BLaER1 (cell line): ENCODE measurements around the gene CHI3L1.

ENCODE experiments used
- H3K27ac ChIP-seq: shearing (Covaris generic); formaldehyde crosslinking; 2 replicates; pipeline ENCODE4 v1.8.1; 2022
- H3K27me3 ChIP-seq: shearing (Covaris generic); formaldehyde crosslinking; 2 replicates; pipeline ENCODE4 v1.8.1; 2022
- H3K36me3 ChIP-seq: shearing (Covaris generic); formaldehyde crosslinking; 2 replicates; pipeline ENCODE4 v1.8.1; 2022
- H3K4me1 ChIP-seq: shearing (Covaris generic); formaldehyde crosslinking; 2 replicates; pipeline ENCODE4 v1.8.1; 2022
- H3K4me2 ChIP-seq: shearing (Covaris generic); formaldehyde crosslinking; 2 replicates; pipeline ENCODE4 v1.8.1; 2022
- H3K4me3 ChIP-seq: shearing (Covaris generic); formaldehyde crosslinking; 2 replicates; pipeline ENCODE4 v1.8.1; 2022
- H3K9ac ChIP-seq: shearing (Covaris generic); formaldehyde crosslinking; 2 replicates; pipeline ENCODE4 v1.8.1; 2022
- H3K9me3 ChIP-seq: shearing (Covaris generic); formaldehyde crosslinking; 2 replicates; pipeline ENCODE4 v1.8.1; 2022
- H4K20me1 ChIP-seq: shearing (Covaris generic); formaldehyde crosslinking; 2 replicates; pipeline ENCODE4 v1.8.1; 2022
- Cebpa-rat ChIP-seq: shearing (Covaris generic); IDR thresholded peaks from 2 replicates; pipeline ENCODE4 v1.8.1; 2022

The CHI3L1 gene

DNA sequence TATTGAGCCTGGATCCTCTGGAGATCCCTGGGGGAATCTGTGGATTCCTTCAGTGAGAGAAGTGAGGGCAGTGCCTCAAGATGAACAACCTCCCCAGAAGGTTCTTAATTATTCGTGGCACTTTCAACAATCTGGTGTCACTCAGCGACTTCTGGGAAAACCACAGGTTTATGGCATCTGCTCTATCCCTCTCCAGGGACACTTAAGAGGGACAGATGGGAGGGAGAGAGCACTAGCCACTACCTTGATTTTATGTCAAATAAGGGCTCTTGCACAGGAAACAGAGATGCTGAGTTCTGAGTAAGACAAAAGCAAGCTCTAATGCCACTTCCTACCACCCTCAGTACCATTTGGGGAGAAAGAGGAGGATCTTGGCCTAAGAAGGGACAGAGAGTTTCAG is 21.2 kb upstream of the CHI3L1 start:
- no peaks in the 10 kb centered on the region for H4K20me1 ChIP-seq
- no peaks in the 10 kb centered on the region for H3K36me3 ChIP-seq
- H3K4me1 ChIP-seq = peaks cover 13% of the 10 kb centered on the region
- H3K27me3 ChIP-seq = no peaks in the 10 kb centered on the region
- no peak overlapping the region for H3K4me3 ChIP-seq
- TF ChIP-seq Cebpa-rat = no peak
- H3K4me2 ChIP-seq = peak overlapping the region; percentile 41
- no peak overlapping the region for H3K27ac ChIP-seq
- no peaks in the 10 kb centered on the region for H3K9me3 ChIP-seq
- H3K9ac ChIP-seq = no peak overlapping the region

DNA sequence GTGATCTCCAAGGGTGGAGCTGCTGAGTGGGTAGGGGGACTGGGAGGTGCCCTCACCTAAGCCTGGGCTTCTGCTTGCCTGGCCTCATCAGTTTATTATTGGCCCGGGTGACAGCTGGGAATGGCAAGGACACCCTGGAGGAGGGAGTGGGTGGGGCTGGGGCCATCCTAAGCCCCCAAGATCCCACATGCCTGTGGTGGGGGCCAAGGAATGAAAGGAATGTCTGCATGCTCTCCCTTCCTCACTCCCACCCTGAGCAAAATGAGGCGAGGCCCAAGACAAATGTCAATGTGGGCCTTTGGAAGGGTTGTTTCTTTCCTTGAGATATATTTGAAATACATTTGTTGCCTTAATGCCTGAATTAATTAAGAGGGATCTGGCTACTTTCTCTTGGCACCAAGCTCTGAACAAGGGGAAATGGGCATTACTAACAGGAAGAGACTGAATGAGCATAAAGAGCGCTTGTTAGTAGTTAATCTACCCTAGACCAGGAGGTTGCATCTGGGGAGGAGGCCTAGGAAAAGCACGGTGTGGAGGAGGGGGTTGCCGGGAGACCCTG is 19.7 kb upstream of the CHI3L1 start:
- no peak for TF ChIP-seq Cebpa-rat
- Histone ChIP-seq H3K4me3 (no peak overlapping the region), H3K4me1 (peaks cover 9% of the 10 kb centered on the region), H3K27me3 (no peaks in the 10 kb centered on the region), H3K27ac (no peak overlapping the region), H3K9ac (no peak overlapping the region), H3K36me3 (no peaks in the 10 kb centered on the region), H3K9me3 (no peaks in the 10 kb centered on the region), H4K20me1 (no peaks in the 10 kb centered on the region), H3K4me2 (no peak overlapping the region)

DNA sequence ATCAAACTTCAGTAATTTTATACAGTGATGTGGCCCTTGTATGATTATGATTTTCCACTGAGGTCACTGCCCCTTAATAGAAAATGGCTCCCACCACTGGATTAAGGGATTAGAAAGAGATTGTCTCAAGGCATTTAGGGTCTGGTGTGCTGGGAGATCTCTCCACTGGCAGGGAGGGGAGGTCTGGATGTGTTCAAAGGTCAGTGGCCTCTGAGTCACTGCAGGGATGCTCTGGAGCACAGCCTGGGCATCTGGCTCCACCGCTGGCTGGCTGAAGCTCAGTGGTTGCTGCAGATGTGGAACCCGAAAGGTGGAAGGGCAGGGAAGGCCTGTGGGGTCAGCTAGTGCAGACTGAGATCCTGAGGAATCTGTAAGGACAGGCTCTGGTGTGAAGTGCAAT is 18.3 kb upstream of the CHI3L1 start:
- no peak for TF ChIP-seq Cebpa-rat
- H3K4me2 ChIP-seq = no peak overlapping the region
- no peaks in the 10 kb centered on the region for H3K36me3 ChIP-seq
- no peaks in the 10 kb centered on the region for H3K9me3 ChIP-seq
- H3K27me3 ChIP-seq = no peaks in the 10 kb centered on the region
- no peaks in the 10 kb centered on the region for H4K20me1 ChIP-seq
- H3K27ac ChIP-seq = no peak overlapping the region
- no peak overlapping the region for H3K4me3 ChIP-seq
- peaks cover 21% of the 10 kb centered on the region for H3K4me1 ChIP-seq
- H3K9ac ChIP-seq = no peak overlapping the region

DNA sequence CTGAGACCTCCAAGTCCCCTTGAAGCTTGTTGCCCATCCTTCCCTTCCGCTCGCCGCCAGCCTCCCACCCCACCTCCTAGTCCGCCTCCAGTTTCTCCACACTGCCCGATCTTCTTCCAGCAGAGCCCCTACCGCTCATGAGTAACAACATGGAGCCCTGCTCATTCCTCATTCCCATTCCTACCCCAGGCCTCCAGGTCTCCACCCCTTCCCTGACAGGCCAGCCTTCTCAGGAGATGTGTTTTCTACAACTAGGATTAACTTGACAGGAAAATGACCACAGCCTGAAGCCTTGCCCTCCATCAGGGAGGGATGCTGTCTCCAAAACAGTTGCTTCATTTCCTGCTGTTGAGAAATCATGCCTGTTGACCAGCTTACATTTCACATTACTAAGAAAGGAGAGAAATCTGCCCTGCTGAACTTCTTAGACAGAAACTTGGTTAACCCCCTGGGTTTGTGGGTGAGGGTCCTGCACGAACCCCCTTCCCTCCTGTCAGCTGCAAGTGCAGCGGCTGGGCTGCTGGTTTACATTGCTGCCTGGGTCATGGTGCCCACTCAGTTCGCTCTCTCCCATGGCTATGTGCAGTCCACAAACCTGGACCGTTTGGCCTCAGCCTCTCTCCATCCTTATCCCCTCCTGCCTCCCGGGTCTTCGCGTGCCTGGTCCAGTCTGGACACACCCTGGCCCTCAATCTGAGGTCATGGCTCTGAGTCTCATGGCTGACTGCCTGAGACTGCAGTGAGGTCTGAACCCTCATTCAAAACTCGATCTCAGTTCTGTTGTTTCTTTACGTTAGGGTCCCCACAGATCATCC is 16.1 kb upstream of the CHI3L1 start:
- Histone ChIP-seq H3K4me2 (no peak overlapping the region), H3K4me3 (no peak overlapping the region), H3K9me3 (no peaks in the 10 kb centered on the region), H4K20me1 (no peaks in the 10 kb centered on the region), H3K27ac (no peak overlapping the region), H3K27me3 (no peaks in the 10 kb centered on the region), H3K36me3 (no peaks in the 10 kb centered on the region), H3K4me1 (peaks cover 20% of the 10 kb centered on the region), H3K9ac (no peak overlapping the region)
- no peak for TF ChIP-seq Cebpa-rat

DNA sequence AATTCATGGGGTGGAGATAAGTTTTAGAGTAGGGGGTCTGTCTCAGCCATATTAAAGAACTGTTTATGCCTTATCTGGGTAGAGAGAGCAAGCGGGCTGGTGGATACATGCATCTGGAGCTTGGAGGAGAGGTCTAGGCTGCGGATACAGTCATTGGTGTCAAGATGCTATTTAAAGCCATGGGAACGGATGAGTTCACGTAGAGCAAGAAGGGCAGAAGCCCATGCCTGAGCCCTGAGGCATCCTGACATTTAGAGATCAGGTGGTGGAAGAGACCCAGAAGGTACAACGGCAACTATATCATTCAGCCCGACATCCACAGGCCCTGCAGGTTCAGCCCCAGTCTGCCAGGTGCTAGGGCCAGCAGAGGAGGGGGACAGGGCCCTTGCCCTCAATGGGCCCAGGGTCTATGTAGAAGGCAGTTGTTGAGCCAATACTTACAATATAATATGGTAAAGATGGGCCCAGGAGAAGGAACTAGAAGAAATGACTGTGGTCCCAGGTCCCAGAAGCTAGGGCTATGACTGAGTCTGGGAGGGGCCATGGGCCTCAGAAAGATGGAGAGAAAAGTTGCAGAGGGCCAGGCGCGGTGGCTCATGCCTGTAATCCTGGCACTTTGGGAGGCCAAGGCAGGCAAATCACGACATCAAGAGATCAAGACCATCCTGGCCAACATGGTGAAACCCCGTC is 15.2 kb upstream of the CHI3L1 start:
- Histone ChIP-seq H3K9ac (no peak overlapping the region), H4K20me1 (no peaks in the 10 kb centered on the region), H3K36me3 (no peaks in the 10 kb centered on the region), H3K27ac (no peak overlapping the region), H3K4me2 (no peak overlapping the region), H3K4me3 (no peak overlapping the region), H3K9me3 (no peaks in the 10 kb centered on the region), H3K27me3 (no peaks in the 10 kb centered on the region), H3K4me1 (peaks cover 19% of the 10 kb centered on the region)
- TF ChIP-seq Cebpa-rat = no peak

DNA sequence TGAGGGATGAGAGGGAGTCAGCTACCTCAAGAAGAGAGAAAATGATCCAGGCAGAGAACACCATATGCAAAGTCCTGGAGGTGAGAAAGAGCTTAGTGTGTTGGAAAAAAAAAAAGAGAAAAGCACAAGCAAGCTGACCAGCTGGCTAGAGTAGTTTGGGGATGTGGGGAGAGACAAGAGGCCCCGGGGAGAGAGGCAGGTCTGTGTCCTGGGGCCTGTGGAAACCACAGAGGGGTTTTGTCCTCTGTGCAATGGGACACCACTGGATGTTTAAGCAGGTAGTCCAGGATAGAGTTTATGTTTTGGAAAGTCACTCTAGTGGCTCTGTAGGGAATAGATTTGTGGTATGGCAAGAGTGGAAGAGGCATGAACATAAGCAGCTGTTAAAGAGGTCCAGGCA is 14.4 kb upstream of the CHI3L1 start:
- Histone ChIP-seq H3K9ac (no peak overlapping the region), H3K27me3 (no peaks in the 10 kb centered on the region), H3K4me2 (no peak overlapping the region), H3K4me1 (peaks cover 19% of the 10 kb centered on the region), H3K27ac (no peak overlapping the region), H3K36me3 (no peaks in the 10 kb centered on the region), H3K9me3 (no peaks in the 10 kb centered on the region), H3K4me3 (no peak overlapping the region), H4K20me1 (no peaks in the 10 kb centered on the region)
- no peak for TF ChIP-seq Cebpa-rat

DNA sequence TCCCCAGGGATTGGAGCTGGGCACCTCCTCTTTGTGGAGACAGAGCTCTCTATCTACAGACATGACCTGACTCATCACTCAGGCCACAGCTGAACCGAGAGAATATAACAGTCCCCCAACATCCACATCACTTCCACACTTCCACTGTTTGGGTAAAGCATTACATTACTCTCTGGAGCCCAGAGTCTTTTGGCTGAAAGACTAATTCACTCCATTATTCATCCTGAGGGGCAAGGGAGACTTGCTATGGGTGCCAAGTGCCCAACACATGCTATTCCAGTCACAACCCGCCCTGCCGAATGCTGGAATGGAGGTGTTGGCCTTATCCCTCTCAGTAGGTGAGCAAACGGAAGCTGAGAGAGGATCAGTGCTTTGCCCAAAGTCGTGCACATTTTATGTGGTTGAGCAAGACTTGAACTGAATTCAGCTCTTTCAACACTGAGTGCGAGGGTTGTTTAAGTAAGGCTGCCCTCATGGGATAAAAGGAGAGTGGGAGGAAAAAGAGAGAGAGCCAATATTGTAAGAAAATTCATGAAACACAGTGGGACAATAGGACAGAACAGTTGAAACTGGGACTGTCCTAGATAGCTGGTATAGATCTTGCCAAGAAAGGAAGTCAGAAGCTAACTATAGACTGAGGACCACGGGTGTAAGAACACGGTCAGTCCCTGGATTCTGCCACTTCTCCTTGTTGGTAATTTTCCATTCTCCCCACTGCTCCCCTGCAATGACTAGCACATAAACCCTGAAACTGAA is 13.5 kb upstream of the CHI3L1 start:
- Histone ChIP-seq H3K27me3 (no peaks in the 10 kb centered on the region), H3K4me1 (peaks cover 19% of the 10 kb centered on the region), H3K9ac (no peak overlapping the region), H3K36me3 (no peaks in the 10 kb centered on the region), H3K4me3 (no peak overlapping the region), H4K20me1 (no peaks in the 10 kb centered on the region), H3K9me3 (no peaks in the 10 kb centered on the region), H3K4me2 (peak overlapping the region; percentile 9; the same call in 1 of the 2 replicates), H3K27ac (no peak overlapping the region)
- TF ChIP-seq Cebpa-rat = no peak

DNA sequence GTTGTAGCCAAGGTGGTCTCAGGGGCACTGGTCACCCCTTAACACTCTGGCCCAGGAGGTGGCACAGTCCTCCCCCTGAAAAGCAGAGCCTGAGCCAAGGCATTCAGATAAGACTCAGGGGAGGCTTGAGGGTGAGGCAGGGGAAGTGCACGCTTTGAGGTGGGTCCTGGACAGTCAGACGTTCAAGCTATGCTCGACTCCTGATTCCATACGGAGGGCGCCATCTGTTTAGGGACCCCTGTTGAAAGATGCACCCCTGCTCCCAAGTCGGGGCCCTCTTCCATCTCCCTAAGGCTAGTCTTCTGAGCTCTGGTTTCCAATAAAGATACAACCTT is 12.9 kb upstream of the CHI3L1 start:
- TF ChIP-seq Cebpa-rat = no peak
- H3K9ac ChIP-seq = no peak overlapping the region

DNA sequence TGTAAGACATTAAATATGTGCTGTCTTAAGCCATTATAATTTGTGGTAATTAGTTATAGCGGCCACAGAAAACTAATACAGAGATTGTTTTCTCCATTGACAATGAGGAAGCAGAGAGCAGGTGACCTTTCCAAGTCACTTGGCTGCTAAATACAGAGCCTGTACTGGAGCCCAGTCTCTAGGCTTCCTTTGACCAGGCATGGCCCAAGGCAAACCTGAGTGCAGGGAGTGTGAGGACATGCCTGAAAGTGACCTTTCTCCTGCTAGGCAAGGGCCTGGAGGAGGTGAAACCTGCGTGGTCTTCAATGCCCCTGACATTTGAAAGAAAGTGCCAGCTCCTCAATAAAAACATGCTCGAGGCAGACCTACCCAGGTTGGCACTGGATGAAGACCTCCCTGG is 12.5 kb upstream of the CHI3L1 start:
- no peaks in the 10 kb centered on the region for H3K36me3 ChIP-seq
- no peak overlapping the region for H3K4me3 ChIP-seq
- peaks cover 19% of the 10 kb centered on the region for H3K4me1 ChIP-seq
- no peaks in the 10 kb centered on the region for H3K9me3 ChIP-seq
- H4K20me1 ChIP-seq = no peaks in the 10 kb centered on the region
- H3K27me3 ChIP-seq = no peaks in the 10 kb centered on the region
- H3K9ac ChIP-seq = no peak overlapping the region
- TF ChIP-seq Cebpa-rat = no peak
- no peak overlapping the region for H3K27ac ChIP-seq
- no peak overlapping the region for H3K4me2 ChIP-seq

More for the DNA sequence above, 12.9 kb upstream of the CHI3L1 start:
- H3K36me3 ChIP-seq = no peaks in the 10 kb centered on the region
- no peak overlapping the region; the same call in 1 of the 2 replicates for H3K4me2 ChIP-seq
- no peaks in the 10 kb centered on the region for H3K27me3 ChIP-seq
- H3K4me3 ChIP-seq = no peak overlapping the region
- H4K20me1 ChIP-seq = no peaks in the 10 kb centered on the region
- H3K27ac ChIP-seq = no peak overlapping the region
- peaks cover 19% of the 10 kb centered on the region for H3K4me1 ChIP-seq
- H3K9me3 ChIP-seq = no peaks in the 10 kb centered on the region

DNA sequence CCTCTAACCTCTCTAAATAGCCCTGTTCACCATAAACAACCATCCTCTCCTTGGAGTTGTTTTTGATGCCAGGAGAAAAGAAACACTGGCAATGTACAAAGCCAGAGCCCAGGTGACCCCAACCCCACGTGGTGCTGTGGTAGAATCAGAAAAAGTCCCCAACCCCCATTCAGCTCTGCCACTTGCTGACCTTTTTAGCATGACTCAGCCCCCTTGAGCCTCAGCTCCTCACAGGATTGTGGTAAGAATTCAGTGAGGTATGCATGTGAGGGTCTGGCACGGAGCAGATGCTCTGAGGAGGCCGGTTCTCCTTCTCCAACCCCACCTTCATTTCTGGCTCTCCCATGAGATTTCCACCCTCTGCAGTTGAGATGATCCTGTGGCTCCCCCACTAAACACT is 11.1 kb upstream of the CHI3L1 start:
- Histone ChIP-seq H3K27me3 (no peaks in the 10 kb centered on the region), H3K4me3 (no peak overlapping the region), H3K36me3 (no peaks in the 10 kb centered on the region), H3K9me3 (no peaks in the 10 kb centered on the region), H3K27ac (no peak overlapping the region), H3K4me2 (0 out of 2 replicates have a peak overlapping the region, but pooled peaks have one; percentile 0), H4K20me1 (no peaks in the 10 kb centered on the region), H3K9ac (no peak overlapping the region), H3K4me1 (peaks cover 19% of the 10 kb centered on the region)
- TF ChIP-seq Cebpa-rat = no peak
